ENCODE results near the gene IARS1.

Gene IARS1

DNA sequence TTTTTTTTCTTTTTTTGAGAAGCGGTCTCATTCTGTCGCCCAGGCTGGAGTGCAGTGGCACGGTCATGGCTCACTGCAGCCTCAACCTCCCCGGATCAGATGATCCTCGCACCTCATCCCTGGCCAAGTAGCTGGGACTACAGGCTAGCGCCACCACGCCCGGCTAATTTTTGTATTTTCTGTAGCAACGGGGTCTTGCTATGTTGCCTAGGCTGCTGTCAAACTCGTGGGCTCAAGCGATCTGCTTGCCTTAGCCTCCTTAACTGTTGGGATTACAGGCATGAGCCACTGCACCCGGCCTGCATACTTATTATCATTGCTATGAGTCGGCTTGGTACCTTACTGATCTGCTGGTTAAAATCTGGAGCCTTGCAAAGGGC lies 790 bp upstream of the IARS1 start:
- H3K27ac ChIP-seq, result peak overlapping the region; percentile 82
- TF ChIP-seq ZFX (IDR thresholded peaks at IDR 0.05; ENCODE audit: borderline replicate concordance) (no peak), CTCF (IDR thresholded peaks at IDR 0.05) (no peak)

GRCh38 chr9:92293075-92293354 lies 482 bp downstream of the IARS1 start:
- H3K27ac ChIP-seq, result peak overlapping the region; percentile 82
- TF ChIP-seq CTCF (IDR thresholded peaks at IDR 0.05), result no peak
- no peak for TF ChIP-seq ZFX (IDR thresholded peaks at IDR 0.05; ENCODE audit: borderline replicate concordance)

DNA sequence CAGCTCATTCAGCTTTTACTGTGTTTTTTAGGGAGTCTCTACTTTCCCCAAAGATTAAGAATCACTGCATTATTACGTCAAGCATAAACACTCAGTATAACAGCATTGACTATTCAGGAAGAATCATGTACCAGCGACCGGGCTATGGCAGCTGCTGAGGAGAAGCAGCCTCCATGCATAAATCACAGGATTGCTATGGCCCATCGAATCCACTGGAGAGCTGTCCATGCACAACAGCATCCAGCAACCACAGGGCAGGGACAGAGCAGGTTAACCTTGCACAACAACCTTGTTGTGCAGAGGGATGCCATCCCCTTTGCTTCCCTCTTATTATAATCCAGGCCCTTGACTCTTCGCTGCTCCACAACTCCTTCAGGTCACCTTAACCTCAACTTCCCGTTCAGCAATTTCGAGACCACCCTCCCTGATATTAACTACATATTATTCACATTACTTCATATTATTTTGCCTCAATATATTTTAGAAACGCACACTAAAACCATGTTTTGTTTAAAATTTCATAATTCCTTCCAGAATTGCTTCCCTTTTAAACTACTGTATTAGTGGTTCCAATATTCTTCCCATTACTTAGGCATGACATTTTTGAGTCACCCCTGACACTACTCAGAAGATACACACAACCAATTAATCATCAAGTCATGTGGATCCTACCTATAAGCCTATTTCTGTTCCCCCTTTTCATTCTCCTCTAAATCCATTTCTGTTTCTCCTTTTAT lies 991 bp downstream of the IARS1 start:
- H3K27ac ChIP-seq, result peak overlapping the region; percentile 82
- TF ChIP-seq CTCF (IDR thresholded peaks at IDR 0.05) (no peak), ZFX (IDR thresholded peaks at IDR 0.05; ENCODE audit: borderline replicate concordance) (no peak)

- H3K27ac ChIP-seq, result 0 out of 2 replicates have a peak overlapping the region, but pooled peaks have one; percentile 82
- no peak for TF ChIP-seq CTCF (IDR thresholded peaks at IDR 0.05)
- TF ChIP-seq ZFX (IDR thresholded peaks at IDR 0.05; ENCODE audit: borderline replicate concordance), result no peak
Observed at GRCh38 chr9:92291577-92291976, 1.9 kb downstream of the IARS1 start.

- 0 out of 2 replicates have a peak overlapping the region, but pooled peaks have one; percentile 82 for H3K27ac ChIP-seq
- no peak for TF ChIP-seq CTCF (IDR thresholded peaks at IDR 0.05)
- no peak for TF ChIP-seq ZFX (IDR thresholded peaks at IDR 0.05; ENCODE audit: borderline replicate concordance)
Observed at GRCh38 chr9:92290785-92291429, 2.6 kb downstream of the IARS1 start.

GRCh38 chr9:92289708-92290390 lies 3.6 kb downstream of the IARS1 start:
- TF ChIP-seq CTCF (IDR thresholded peaks at IDR 0.05) (no peak), ZFX (IDR thresholded peaks at IDR 0.05; ENCODE audit: borderline replicate concordance) (no peak)
- H3K27ac ChIP-seq, result no peak overlapping the region

DNA sequence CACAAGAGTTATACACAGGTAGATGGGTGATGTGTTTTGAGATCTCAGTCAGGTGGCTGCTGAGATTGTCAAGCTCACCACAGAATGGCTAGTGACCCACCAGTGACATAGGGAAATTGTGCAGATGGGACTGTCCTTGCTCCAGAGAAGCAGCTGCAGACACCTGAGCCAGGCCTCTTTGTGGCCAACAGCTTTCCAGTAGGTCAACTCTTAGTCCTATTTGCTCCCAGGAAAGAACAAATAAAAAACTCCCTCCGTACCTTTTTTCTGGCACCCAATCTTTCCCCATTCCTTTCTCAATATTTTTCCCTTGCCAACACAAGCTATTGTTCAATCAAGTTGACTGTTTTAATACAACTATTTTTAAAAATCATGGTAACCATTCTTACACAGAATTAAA lies 14.2 kb downstream of the IARS1 start:
- TF ChIP-seq ZFX (IDR thresholded peaks at IDR 0.05; ENCODE audit: borderline replicate concordance), result no peak
- TF ChIP-seq CTCF (IDR thresholded peaks at IDR 0.05), result no peak
- no peak overlapping the region for H3K27ac ChIP-seq

Measured in 22Rv1 (cell line).